ENCODE results near the gene MLEC. TPM values are rescaled to one million over a fixed set of nuclear protein-coding genes. Genes with fewer than 3 reads are reported as not detected.

MLEC gene
- total and polyA plus RNA-seq, 11 donors, result 39.2 to 150 (median 117) TPM

GRCh38 chr12:120718055-120718454, 31.1 kb downstream of the MLEC start:
- H3K27me3 ChIP-seq, result no peaks in the 10 kb centered on the region
- peaks cover 0 to 38% (median 9%) of the 10 kb centered on the region in 12 donors for H3K4me1 ChIP-seq
- 94 to 96% (median 94%) methylated on average over 9 of the region's 9 CpGs for WGBS, 4 donors
- no peak for DNase-seq
- H3K36me3 ChIP-seq, result peaks cover 9 to 99% (median 90%) of the 10 kb centered on the region in 9 donors
- H3K9me3 ChIP-seq, result no peaks in the 10 kb centered on the region
- H3K27ac ChIP-seq, result no peak overlapping the region
- intact Hi-C loops (cut with DNase I), result loop anchor here in 2 of 10 donors (10.0 kb wide), 1 partner anchor 257 kb away; the partner anchor contains the start of gene HNF1A (in 2 of the 2)
- no peak overlapping the region for H3K4me3 ChIP-seq
- ATAC-seq, result no peak
- no peak for TF ChIP-seq POLR2A (IDR thresholded peaks at IDR 0.05)
- TF ChIP-seq CTCF (IDR thresholded peaks at IDR 0.05), result no peak

- no peak for ATAC-seq
- intact Hi-C loops (cut with DNase I), result loop anchor here in 2 of 10 donors (10.0 kb wide), 1 partner anchor 256 kb away; the partner anchor contains the start of gene HNF1A (in 2 of the 2)
- TF ChIP-seq CTCF (IDR thresholded peaks at IDR 0.05) (no peak), POLR2A (IDR thresholded peaks at IDR 0.05) (no peak)
- no peak for DNase-seq
- peak overlapping the region in 1 of 12 donors; percentile 21 for H3K27ac ChIP-seq
- peaks cover 9 to 100% (median 96%) of the 10 kb centered on the region in 9 donors for H3K36me3 ChIP-seq
- no peaks in the 10 kb centered on the region for H3K27me3 ChIP-seq
- H3K4me3 ChIP-seq, result no peak overlapping the region
- WGBS, 4 donors, result 90 to 96% (median 94%) methylated on average over 2 of the region's 2 CpGs
- H3K4me1 ChIP-seq, result peaks cover 0 to 30% (median 2%) of the 10 kb centered on the region in 12 donors
- H3K9me3 ChIP-seq, result no peaks in the 10 kb centered on the region
Measured at GRCh38 chr12:120719072-120719471, 32.1 kb downstream of the MLEC start.

GRCh38 chr12:120719496-120720233, 32.7 kb downstream of the MLEC start:
- 72 to 81% (median 77%) methylated on average over 11 of the region's 11 CpGs for WGBS, 4 donors
- Histone ChIP-seq H3K27ac (peak overlapping the region in 4 of 12 donors; percentile 39 to 78 (median 58)), H3K4me1 (peaks cover 0 to 31% (median 2%) of the 10 kb centered on the region in 12 donors), H3K36me3 (peaks cover 9 to 98% (median 90%) of the 10 kb centered on the region in 9 donors), H3K9me3 (no peaks in the 10 kb centered on the region), H3K4me3 (no peak overlapping the region), H3K27me3 (no peaks in the 10 kb centered on the region)
- DNase-seq, result no peak
- no peak for TF ChIP-seq CTCF (IDR thresholded peaks at IDR 0.05)
- no peak for TF ChIP-seq POLR2A (IDR thresholded peaks at IDR 0.05)
- intact Hi-C loops (cut with DNase I), result loop anchor here in 3 of 10 donors (10.0 kb wide), 2 partner anchors 185 to 255 kb away; partner anchors contain the start of genes SPPL3 (in 3 of the 3) and HNF1A (in 2 of the 3)
- peak in 2 of 4 donors; percentile 23 to 30 for ATAC-seq
